ENCODE data around the gene PML.
A peak's percentile ranks its signal among the peaks of the same experiment; 100 is the strongest.

Gene PML

DNA sequence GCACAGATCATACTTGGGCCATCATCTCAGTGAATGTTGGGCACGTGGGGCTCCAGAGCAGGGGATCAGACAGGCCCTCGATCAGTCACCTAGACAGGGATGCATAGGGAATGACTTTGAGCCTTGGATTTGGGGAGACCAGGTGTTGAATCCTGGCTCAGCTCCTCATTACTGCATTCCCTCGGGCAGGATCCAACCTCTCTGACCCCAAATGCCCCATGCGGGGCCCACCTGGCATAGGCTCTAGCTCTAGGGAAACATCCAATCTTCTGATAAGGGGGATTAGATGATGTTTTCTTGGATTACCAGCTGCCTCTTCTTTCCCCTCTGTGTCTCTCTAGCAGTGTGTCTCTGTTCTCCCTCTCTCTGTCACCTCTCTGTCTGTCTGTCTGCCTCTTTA is 45.5 kb upstream of the PML start:
- H3K4me3 ChIP-seq (ENCODE audit: low read length) = no peak overlapping the region
- DNase-seq (ENCODE audit: low read depth) = no peak
- TF ChIP-seq, protein P1, sequence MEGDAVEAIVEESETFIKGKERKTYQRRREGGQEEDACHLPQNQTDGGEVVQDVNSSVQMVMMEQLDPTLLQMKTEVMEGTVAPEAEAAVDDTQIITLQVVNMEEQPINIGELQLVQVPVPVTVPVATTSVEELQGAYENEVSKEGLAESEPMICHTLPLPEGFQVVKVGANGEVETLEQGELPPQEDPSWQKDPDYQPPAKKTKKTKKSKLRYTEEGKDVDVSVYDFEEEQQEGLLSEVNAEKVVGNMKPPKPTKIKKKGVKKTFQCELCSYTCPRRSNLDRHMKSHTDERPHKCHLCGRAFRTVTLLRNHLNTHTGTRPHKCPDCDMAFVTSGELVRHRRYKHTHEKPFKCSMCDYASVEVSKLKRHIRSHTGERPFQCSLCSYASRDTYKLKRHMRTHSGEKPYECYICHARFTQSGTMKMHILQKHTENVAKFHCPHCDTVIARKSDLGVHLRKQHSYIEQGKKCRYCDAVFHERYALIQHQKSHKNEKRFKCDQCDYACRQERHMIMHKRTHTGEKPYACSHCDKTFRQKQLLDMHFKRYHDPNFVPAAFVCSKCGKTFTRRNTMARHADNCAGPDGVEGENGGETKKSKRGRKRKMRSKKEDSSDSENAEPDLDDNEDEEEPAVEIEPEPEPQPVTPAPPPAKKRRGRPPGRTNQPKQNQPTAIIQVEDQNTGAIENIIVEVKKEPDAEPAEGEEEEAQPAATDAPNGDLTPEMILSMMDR (IDR thresholded peaks at IDR 0.05; ENCODE audit: insufficient read depth, low read depth, low read length, missing control alignments) = no peak

DNA sequence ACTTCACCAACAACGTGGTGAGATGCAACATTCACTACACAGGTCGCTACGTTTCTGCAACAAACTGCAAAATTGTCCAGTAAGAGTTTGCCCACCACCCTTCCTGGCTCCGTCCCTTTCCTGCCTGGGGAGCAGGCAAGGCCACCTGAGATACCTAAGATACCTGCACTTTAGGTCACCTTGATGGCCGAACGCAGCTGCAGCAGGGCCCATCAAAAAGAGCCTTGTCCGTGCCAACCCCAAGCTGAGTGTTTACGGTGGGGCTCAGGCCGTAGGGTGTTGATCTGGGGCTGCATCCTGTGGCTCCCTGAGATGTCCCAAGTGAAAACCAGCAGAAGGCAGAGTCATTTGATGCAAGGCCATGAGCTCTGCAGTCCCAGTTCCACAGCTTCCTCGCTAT is 45.0 kb upstream of the PML start:
- no peak for DNase-seq (ENCODE audit: low read depth)
- no peak overlapping the region for H3K4me3 ChIP-seq (ENCODE audit: low read length)
- TF ChIP-seq, protein P1 (IDR thresholded peaks at IDR 0.05; ENCODE audit: insufficient read depth, low read depth, low read length, missing control alignments) = no peak

DNA sequence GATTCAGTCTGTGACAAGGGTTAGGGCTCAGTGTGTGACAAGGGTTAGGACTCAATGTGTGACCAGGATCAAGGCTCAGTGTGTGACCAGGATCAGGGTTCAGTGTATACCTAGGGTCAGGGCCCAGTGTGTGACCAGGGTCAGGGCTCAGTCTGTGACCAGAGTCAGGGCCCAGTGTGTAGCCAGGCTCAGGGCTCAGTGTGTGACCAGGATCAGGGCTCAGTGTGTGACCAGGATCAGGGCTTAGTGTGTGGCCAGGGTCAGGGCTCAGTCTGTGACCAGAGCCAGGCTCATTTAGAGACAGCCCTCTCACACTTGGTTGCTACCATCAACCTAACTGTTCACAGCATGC is 44.1 kb upstream of the PML start:
- TF ChIP-seq, protein P1 (IDR thresholded peaks at IDR 0.05; ENCODE audit: insufficient read depth, low read depth, low read length, missing control alignments) = no peak
- no peak overlapping the region for H3K4me3 ChIP-seq (ENCODE audit: low read length)
- DNase-seq (ENCODE audit: low read depth) = no peak

DNA sequence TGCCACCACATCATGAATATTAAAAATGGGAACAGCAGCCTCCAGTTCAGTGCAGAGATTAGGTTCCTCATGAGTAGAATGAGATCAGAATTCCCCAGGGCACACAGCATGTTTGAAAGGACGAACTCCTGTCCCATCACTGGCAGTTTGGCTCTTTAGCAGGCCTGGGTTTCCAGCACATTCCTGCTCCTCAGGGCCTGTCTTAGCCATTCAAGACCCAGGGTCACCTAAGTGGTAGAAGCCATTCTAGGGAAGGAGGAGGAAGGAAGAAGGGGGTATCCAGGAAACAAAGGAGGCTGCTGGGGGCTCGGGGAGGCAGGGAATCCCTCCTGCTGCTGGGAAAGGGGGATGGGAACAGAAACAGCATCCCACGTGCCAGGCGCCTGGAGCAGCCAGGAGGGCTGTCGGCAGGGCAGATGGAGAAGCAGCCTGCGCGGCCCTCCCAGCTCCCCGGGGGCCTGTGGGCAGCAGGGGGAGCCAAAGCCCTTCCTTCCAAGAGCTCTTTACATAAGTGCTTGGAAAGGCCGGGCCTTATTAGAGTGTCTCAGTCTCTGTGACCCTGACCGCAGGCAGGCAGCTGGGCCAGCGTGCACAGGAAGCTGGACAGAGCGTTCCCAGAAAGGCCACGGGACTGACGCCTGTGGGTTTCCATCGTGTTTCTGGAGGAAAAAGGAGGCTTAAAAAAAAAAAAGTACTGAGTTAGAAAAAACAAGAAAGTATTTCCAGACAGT is 43.5 kb upstream of the PML start:
- DNase-seq (ENCODE audit: low read depth) = peak; percentile 74
- no peak overlapping the region for H3K4me3 ChIP-seq (ENCODE audit: low read length)
- TF ChIP-seq, protein P1 (IDR thresholded peaks at IDR 0.05; ENCODE audit: insufficient read depth, low read depth, low read length, missing control alignments) = peak; percentile 52

DNA sequence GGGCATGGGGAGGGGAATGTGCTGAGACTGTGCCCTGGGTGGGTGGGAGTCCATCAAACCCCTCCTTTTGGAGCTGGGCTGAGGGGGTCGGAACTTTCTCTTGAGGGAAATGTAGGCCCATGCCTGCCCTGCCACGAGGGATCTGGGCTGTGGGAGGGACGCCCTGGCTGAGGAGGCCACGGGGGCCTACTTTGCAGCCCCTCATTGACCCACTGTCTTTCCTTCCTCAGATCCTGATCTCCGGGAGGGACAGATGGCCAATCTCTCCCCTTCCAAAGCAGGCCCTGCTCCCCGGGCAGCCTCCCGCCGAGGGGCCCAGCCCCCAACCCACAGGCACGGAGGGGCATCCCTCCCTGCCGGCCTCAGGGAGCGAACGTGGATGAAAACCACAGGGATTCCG is 42.9 kb upstream of the PML start:
- TF ChIP-seq, protein P1 (IDR thresholded peaks at IDR 0.05; ENCODE audit: insufficient read depth, low read depth, low read length, missing control alignments) = no peak
- DNase-seq (ENCODE audit: low read depth) = no peak
- no peak overlapping the region for H3K4me3 ChIP-seq (ENCODE audit: low read length)

DNA sequence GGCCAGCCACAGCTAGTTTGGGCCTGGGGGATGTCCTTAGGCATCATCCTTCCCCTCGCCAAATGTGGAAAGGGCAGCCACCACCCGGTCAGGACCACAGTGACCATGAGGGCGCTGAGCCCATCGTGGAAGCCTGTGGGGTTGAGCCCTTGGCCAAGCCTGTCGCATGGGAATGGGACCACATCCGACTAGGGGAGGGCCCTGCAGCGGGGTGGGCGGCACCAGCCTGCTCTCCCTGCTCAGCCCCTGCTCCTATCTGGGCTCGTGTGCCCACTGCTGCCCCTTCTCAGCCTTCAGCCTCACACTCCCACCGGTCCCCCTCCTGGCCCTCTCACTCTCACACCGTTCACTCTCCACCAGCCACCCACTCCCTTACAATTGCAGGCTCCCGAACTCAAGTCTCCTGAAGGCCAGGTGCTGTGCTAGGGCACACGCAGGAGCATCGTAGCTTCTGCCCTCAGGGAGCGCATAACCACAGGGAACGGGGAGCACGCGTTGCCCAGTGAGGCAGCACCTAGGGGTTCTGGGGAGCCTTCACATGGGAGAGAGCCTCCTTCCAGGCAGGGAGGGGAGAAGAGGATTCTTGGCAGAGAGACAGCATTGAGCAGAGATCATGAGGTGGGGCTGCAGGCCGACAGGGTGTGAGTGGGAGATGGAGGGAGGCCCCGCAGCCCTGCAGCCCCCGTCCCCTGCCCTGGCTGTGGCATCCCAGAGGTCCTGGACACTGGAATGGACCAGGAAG is 42.2 kb upstream of the PML start:
- DNase-seq (ENCODE audit: low read depth) = no peak
- H3K4me3 ChIP-seq (ENCODE audit: low read length) = no peak overlapping the region
- TF ChIP-seq, protein P1 (IDR thresholded peaks at IDR 0.05; ENCODE audit: insufficient read depth, low read depth, low read length, missing control alignments) = no peak

Measured in epithelial cell of esophagus (primary cell).